WTC11 (cell line): ENCODE data around the gene BACH2.

Experiments used
- CTCF ChIP-seq: fragments of 200-600 bp; IDR thresholded peaks from 2 replicates; pipeline ENCODE4 v1.8.0; 2022; ENCODE audit warnings: antibody characterized with exemption
- KAT7 ChIP-seq: sonication (generic); formaldehyde crosslinking; IDR thresholded peaks from 2 replicates; pipeline ENCODE4 v1.8.1; 2023; ENCODE audit warnings: missing genetic modification reagents, mild to moderate bottlenecking, borderline replicate concordance
- TF ChIP-seq, protein P1 (sequence below): sonication (generic); formaldehyde crosslinking; IDR thresholded peaks from 2 replicates; pipeline ENCODE4 v1.8.0; 2022; ENCODE audit warnings: mild to moderate bottlenecking, missing genetic modification reagents
- TF ChIP-seq, protein P2 (sequence below): sonication (generic); formaldehyde crosslinking; IDR thresholded peaks from 2 replicates; pipeline ENCODE4 v1.8.0; 2023; ENCODE audit warnings: missing genetic modification reagents

GRCh38 chr6:89932245-89932802, 364.3 kb downstream of the BACH2 start:
- TF ChIP-seq CTCF (no peak), KAT7 (CRISPR knock-in tag) (no peak)
- TF ChIP-seq, protein P1, sequence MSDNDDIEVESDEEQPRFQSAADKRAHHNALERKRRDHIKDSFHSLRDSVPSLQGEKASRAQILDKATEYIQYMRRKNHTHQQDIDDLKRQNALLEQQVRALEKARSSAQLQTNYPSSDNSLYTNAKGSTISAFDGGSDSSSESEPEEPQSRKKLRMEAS: no peak
- TF ChIP-seq, protein P2, sequence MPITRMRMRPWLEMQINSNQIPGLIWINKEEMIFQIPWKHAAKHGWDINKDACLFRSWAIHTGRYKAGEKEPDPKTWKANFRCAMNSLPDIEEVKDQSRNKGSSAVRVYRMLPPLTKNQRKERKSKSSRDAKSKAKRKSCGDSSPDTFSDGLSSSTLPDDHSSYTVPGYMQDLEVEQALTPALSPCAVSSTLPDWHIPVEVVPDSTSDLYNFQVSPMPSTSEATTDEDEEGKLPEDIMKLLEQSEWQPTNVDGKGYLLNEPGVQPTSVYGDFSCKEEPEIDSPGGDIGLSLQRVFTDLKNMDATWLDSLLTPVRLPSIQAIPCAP: no peak
